Mesenchymal stem cell (in vitro differentiated cells and primary cell): ENCODE data around the gene CTNNA3.
"Not testable (repeated sequence)": the region's sequence is repeated elsewhere in the genome, so short reads cannot be mapped to it uniquely, and the experiment has no call there.

Source experiments
- DNase-seq: peaks from one replicate; pipeline ENCODE4 v3.0.0-alpha.2; 2013
- H2AFZ ChIP-seq: one replicate; pipeline ENCODE4 v1.6.1; 2013; ENCODE audit warnings: low read depth, mild to moderate bottlenecking, control low read depth, inconsistent platforms, low read length, moderate library complexity
- H2AK5ac ChIP-seq: 2 replicates; pipeline ENCODE4 v1.6.1; 2013; ENCODE audit warnings: low read length, moderate library complexity, mild to moderate bottlenecking, inconsistent platforms; ENCODE audit not compliant: severe bottlenecking
- H2BK120ac ChIP-seq: one replicate; pipeline ENCODE4 v1.6.1; 2013; ENCODE audit warnings: low read depth, mild to moderate bottlenecking, inconsistent platforms, low read length, moderate library complexity
- H2BK12ac ChIP-seq, 2 experiments: one replicate each; pipeline ENCODE4 v1.6.1; 2013; ENCODE audit warnings: inconsistent platforms in 2 of 2, low read length in 2 of 2, mild to moderate bottlenecking in 2 of 2, moderate library complexity in 2 of 2, control low read depth in 1 of 2
- H2BK15ac ChIP-seq: one replicate; pipeline ENCODE4 v1.6.1; 2013; ENCODE audit warnings: mild to moderate bottlenecking, low read depth, inconsistent platforms; ENCODE audit not compliant: poor library complexity, severe bottlenecking
- H2BK5ac ChIP-seq: 2 replicates; pipeline ENCODE4 v1.6.1; 2013; ENCODE audit warnings: low read depth, mild to moderate bottlenecking, low read length, control low read depth, inconsistent platforms; ENCODE audit not compliant: poor library complexity, severe bottlenecking
- H3K14ac ChIP-seq, 2 experiments: one replicate each; pipeline ENCODE4 v1.6.1; 2013; ENCODE audit warnings: inconsistent platforms in 2 of 2, low read length in 2 of 2, control low read depth in 1 of 2, mild to moderate bottlenecking in 1 of 2, moderate library complexity in 1 of 2
- H3K18ac ChIP-seq, 2 experiments: one replicate each; pipeline ENCODE4 v1.6.1; 2013; ENCODE audit warnings: inconsistent platforms in 2 of 2, low read length in 2 of 2, control low read depth in 1 of 2, low read depth in 1 of 2, mild to moderate bottlenecking in 1 of 2
- H3K23ac ChIP-seq, 2 experiments: one replicate each; pipeline ENCODE4 v1.6.1; 2013; ENCODE audit warnings: inconsistent platforms in 2 of 2, low read length in 2 of 2, mild to moderate bottlenecking in 2 of 2, moderate library complexity in 2 of 2, control low read depth in 1 of 2
- H3K27ac ChIP-seq: 2 replicates; pipeline ENCODE4 v1.5.1; 2013; ENCODE audit warnings: mild to moderate bottlenecking, moderate library complexity, low read length, control low read depth, inconsistent platforms; ENCODE audit not compliant: poor library complexity, severe bottlenecking
- H3K27me3 ChIP-seq, 2 experiments: 2 replicates each; pipeline versions ENCODE4 v1.6.1 to v1.7.0; 2013; ENCODE audit warnings: low read length in 2 of 2, mild to moderate bottlenecking in 2 of 2, moderate library complexity in 2 of 2, control low read depth in 1 of 2, inconsistent platforms in 1 of 2; ENCODE audit not compliant: control insufficient read depth in 1 of 2, insufficient read depth in 1 of 2
- H3K36me3 ChIP-seq, 2 experiments: 2 replicates each; pipeline versions ENCODE4 v1.6.1 to v1.7.0; 2013; ENCODE audit warnings: low read length in 2 of 2, control low read depth in 1 of 2, inconsistent platforms in 1 of 2, low read depth in 1 of 2, mild to moderate bottlenecking in 1 of 2; ENCODE audit not compliant: insufficient read depth in 2 of 2, control insufficient read depth in 1 of 2
- H3K4ac ChIP-seq, 2 experiments: one replicate each; pipeline ENCODE4 v1.6.1; 2013; ENCODE audit warnings: inconsistent platforms in 2 of 2, low read length in 2 of 2, mild to moderate bottlenecking in 2 of 2, moderate library complexity in 2 of 2, control low read depth in 1 of 2, low read depth in 1 of 2
- H3K4me1 ChIP-seq: 2 replicates; pipeline ENCODE4 v1.6.1; 2013; ENCODE audit warnings: low read depth, low read length, control low read depth; ENCODE audit not compliant: control insufficient read depth, insufficient read depth
- H3K4me2 ChIP-seq: 2 replicates; pipeline ENCODE4 v1.6.1; 2013; ENCODE audit warnings: low read length, mild to moderate bottlenecking, inconsistent platforms; ENCODE audit not compliant: poor library complexity, severe bottlenecking
- H3K4me3 ChIP-seq, 2 experiments: 2 replicates each; pipeline versions ENCODE4 v1.5.1 to v1.7.0; 2013; ENCODE audit warnings: low read length in 2 of 2, mild to moderate bottlenecking in 2 of 2, control low read depth in 1 of 2, low read depth in 1 of 2; ENCODE audit not compliant: insufficient read depth in 1 of 2
- H3K79me1 ChIP-seq: replicated peaks from 2 replicates; pipeline ENCODE4 v1.6.1; 2013; ENCODE audit warnings: mild to moderate bottlenecking, control low read depth, low read length, inconsistent platforms; ENCODE audit not compliant: poor library complexity, severe bottlenecking
- H3K9ac ChIP-seq: 2 replicates; pipeline ENCODE4 v1.7.0; 2013; ENCODE audit warnings: mild to moderate bottlenecking, low read length, moderate library complexity
- H3K9me3 ChIP-seq: 2 replicates; pipeline ENCODE4 v1.7.0; 2013; ENCODE audit warnings: mild to moderate bottlenecking, low read length; ENCODE audit not compliant: control insufficient read depth
- H4K8ac ChIP-seq: one replicate; pipeline ENCODE4 v1.6.1; 2013; ENCODE audit warnings: inconsistent platforms, mild to moderate bottlenecking, low read length, moderate library complexity
- H4K91ac ChIP-seq: one replicate; pipeline ENCODE4 v1.6.1; 2013; ENCODE audit warnings: mild to moderate bottlenecking, low read length, inconsistent platforms
- WGBS: methylation state at CpG from one replicate; pipeline ENCODE4 v1.1.7; 2013; ENCODE audit warnings: mixed read lengths; 5-methylcytosine and 5-hydroxymethylcytosine counted together

The CTNNA3 gene

GRCh38 chr10:67433276-67433675, 262.7 kb downstream of the CTNNA3 start:
- Histone ChIP-seq H3K9me3 (no peaks in the 10 kb centered on the region), H4K91ac (no peak overlapping the region), H3K4me1 (no peaks in the 10 kb centered on the region), H3K4ac (no peak overlapping the region), H3K36me3 (no peaks in the 10 kb centered on the region), H2AK5ac (no peak overlapping the region), H2BK15ac (no peak overlapping the region), H4K8ac (no peak overlapping the region), H2BK120ac (no peak overlapping the region), H3K27ac (no peak overlapping the region), H3K14ac (no peak overlapping the region), H3K27me3 (no peaks in the 10 kb centered on the region), H3K23ac (no peak overlapping the region), H3K18ac (no peak overlapping the region), H2AFZ (no peak overlapping the region), H3K9ac (no peak overlapping the region), H2BK12ac (no peak overlapping the region), H3K4me2 (no peak overlapping the region), H3K4me3 (no peak overlapping the region), H2BK5ac (no peak overlapping the region), H3K79me1 (no peaks in the 10 kb centered on the region)
- DNase-seq = no peak
- WGBS = 50% methylated on average over 1 of the region's 2 CpGs

- Histone ChIP-seq H3K4me2 (no peak overlapping the region), H3K4me3 (no peak overlapping the region), H2BK12ac (no peak overlapping the region), H3K27ac (no peak overlapping the region), H3K4me1 (no peaks in the 10 kb centered on the region), H2AFZ (no peak overlapping the region), H3K18ac (no peak overlapping the region), H4K91ac (no peak overlapping the region), H3K14ac (no peak overlapping the region), H3K9ac (no peak overlapping the region), H3K23ac (no peak overlapping the region), H2BK15ac (no peak overlapping the region), H2BK5ac (no peak overlapping the region), H3K27me3 (no peaks in the 10 kb centered on the region), H4K8ac (no peak overlapping the region), H3K36me3 (no peaks in the 10 kb centered on the region), H2BK120ac (no peak overlapping the region), H3K79me1 (no peaks in the 10 kb centered on the region), H3K4ac (no peak overlapping the region), H2AK5ac (no peak overlapping the region), H3K9me3 (peaks cover 17% of the 10 kb centered on the region)
- 100% methylated on average over 1 of the region's 3 CpGs for WGBS
- no peak for DNase-seq
These were observed 293.4 kb downstream of the CTNNA3 start for GRCh38 chr10:67402620-67403019.

- H2AFZ ChIP-seq = no peak overlapping the region
- no peaks in the 10 kb centered on the region for H3K79me1 ChIP-seq
- no peaks in the 10 kb centered on the region for H3K36me3 ChIP-seq
- no peak overlapping the region for H2AK5ac ChIP-seq
- no peak overlapping the region for H3K27ac ChIP-seq
- no peak overlapping the region for H3K4ac ChIP-seq
- H4K8ac ChIP-seq = no peak overlapping the region
- no peak overlapping the region for H3K18ac ChIP-seq
- 15% methylated on average over 1 of the region's 1 CpG for WGBS
- no peaks in the 10 kb centered on the region for H3K4me1 ChIP-seq
- no peak overlapping the region for H3K23ac ChIP-seq
- peaks cover 17% of the 10 kb centered on the region for H3K9me3 ChIP-seq
- H2BK15ac ChIP-seq = no peak overlapping the region
- H3K4me2 ChIP-seq = no peak overlapping the region
- no peak for DNase-seq
- H3K4me3 ChIP-seq = no peak overlapping the region
- H3K14ac ChIP-seq = no peak overlapping the region
- no peak overlapping the region for H4K91ac ChIP-seq
- H3K27me3 ChIP-seq = no peaks in the 10 kb centered on the region
- no peak overlapping the region for H3K9ac ChIP-seq
- H2BK12ac ChIP-seq = no peak overlapping the region
- no peak overlapping the region for H2BK120ac ChIP-seq
- H2BK5ac ChIP-seq = no peak overlapping the region
These were observed 294.3 kb downstream of the CTNNA3 start for GRCh38 chr10:67401711-67402110.

- not testable (repeated sequence) for H2AK5ac ChIP-seq, H3K18ac ChIP-seq, H3K9me3 ChIP-seq, H3K4ac ChIP-seq, H3K27me3 ChIP-seq, H3K36me3 ChIP-seq, H2BK12ac ChIP-seq, H3K9ac ChIP-seq, H2AFZ ChIP-seq, H2BK5ac ChIP-seq, DNase-seq, H3K4me1 ChIP-seq, H2BK15ac ChIP-seq, H4K91ac ChIP-seq, H2BK120ac ChIP-seq, H3K27ac ChIP-seq, H3K14ac ChIP-seq, H3K79me1 ChIP-seq, H3K4me3 ChIP-seq, H3K23ac ChIP-seq, H4K8ac ChIP-seq
- peak overlapping the region; percentile 47 for H3K4me2 ChIP-seq
- 13% methylated on average over 31 of the region's 33 CpGs for WGBS
These were observed 309.0 kb downstream of the CTNNA3 start for GRCh38 chr10:67386841-67387533.
